H1 (cell line): ENCODE results near the gene NDUFA11. TPM values are rescaled to one million over a fixed set of nuclear protein-coding genes. Genes with fewer than 3 reads are reported as not detected.
"Not testable (repeated sequence)": the region's sequence is repeated elsewhere in the genome, so short reads cannot be mapped to it uniquely, and the experiment has no call there.

Experiments
- CTCF ChIA-PET: fragments of 300-600 bp; sonication (Branson Sonifier 250); formaldehyde crosslinking; loops from one replicate; lab custom pipeline; 2021; ENCODE audit not compliant: partially characterized antibody; lab: Charles Lee
- POLR2A ChIA-PET: fragments of 300-600 bp; sonication (Branson Sonifier 250); formaldehyde crosslinking; loops from one replicate; lab custom pipeline; 2021; ENCODE audit warnings: inconsistent platforms; ENCODE audit not compliant: partially characterized antibody; lab: Charles Lee
- DNase-seq, 2 experiments: peaks; one replicate each; pipeline versions ENCODE4 v3.0.0 to v3.0.0-alpha.2; 2010 to 2022; ENCODE audit warnings: low spot score in 2 of 2, low read depth in 1 of 2, mixed read lengths in 1 of 2
- FAIRE-seq: peaks from 2 replicates; lab custom pipeline; 2011; peaks lifted over from hg19 to GRCh38; lab: Jason Lieb, UNC
- H2AFZ ChIP-seq: 2 replicates; pipeline ENCODE4 v1.8.1; 2012; ENCODE audit warnings: low read length, inconsistent platforms
- H2AK5ac ChIP-seq: 2 replicates; pipeline ENCODE4 v1.6.1; 2013; ENCODE audit warnings: low read depth, low read length
- H2BK120ac ChIP-seq: replicated peaks from 2 replicates; pipeline ENCODE3; 2013; ENCODE audit warnings: low read depth, low read length, inconsistent platforms
- H2BK12ac ChIP-seq: 2 replicates; pipeline ENCODE4 v1.6.1; 2013; ENCODE audit warnings: low read depth, low read length
- H2BK15ac ChIP-seq: 2 replicates; pipeline ENCODE4 v1.6.1; 2013; ENCODE audit warnings: low read length
- H2BK20ac ChIP-seq: 2 replicates; pipeline ENCODE4 v1.6.1; 2013; ENCODE audit warnings: low read length
- H2BK5ac ChIP-seq: 2 replicates; pipeline ENCODE4 v1.6.1; 2013; ENCODE audit warnings: low read depth, low read length
- H3K14ac ChIP-seq: 2 replicates; pipeline ENCODE4 v1.6.1; 2013; ENCODE audit warnings: inconsistent platforms; ENCODE audit not compliant: insufficient read length
- H3K18ac ChIP-seq: 2 replicates; pipeline ENCODE4 v1.6.1; 2013; ENCODE audit warnings: low read length; ENCODE audit errors: extremely low read depth
- H3K23ac ChIP-seq: 2 replicates; pipeline ENCODE4 v1.6.1; 2013; ENCODE audit warnings: inconsistent platforms; ENCODE audit not compliant: insufficient read length
- H3K23me2 ChIP-seq: 2 replicates; pipeline ENCODE4 v1.6.1; 2013; ENCODE audit warnings: low read depth, low read length
- H3K27ac ChIP-seq: 2 replicates; pipeline ENCODE4 v1.6.1; 2011; ENCODE audit warnings: low read depth, low read length, inconsistent platforms
- H3K27me3 ChIP-seq, 4 experiments: replicated peaks in 1 of 4; 1 replicate in 1 of 4; 2 replicates in 3 of 4; pipeline versions ENCODE4 v1.6.1 to v1.8.1; 2011 to 2013; ENCODE audit warnings: low read length in 3 of 4, mild to moderate bottlenecking in 3 of 4, inconsistent platforms in 2 of 4, mixed read lengths in 2 of 4, moderate library complexity in 1 of 4; ENCODE audit not compliant: control insufficient read depth in 3 of 4, insufficient read depth in 3 of 4; ENCODE audit errors: extremely low read depth in 1 of 4
- H3K36me3 ChIP-seq, 4 experiments: 2 replicates each; pipeline versions ENCODE4 v1.6.1 to v1.8.1; 2011 to 2013; ENCODE audit warnings: mild to moderate bottlenecking in 4 of 4, low read length in 3 of 4, moderate library complexity in 2 of 4, control low read depth in 1 of 4, inconsistent platforms in 1 of 4; ENCODE audit not compliant: insufficient read depth in 4 of 4, control insufficient read depth in 2 of 4
- H3K4ac ChIP-seq: replicated peaks from 2 replicates; pipeline ENCODE3; 2013; ENCODE audit warnings: low read length, low read depth, mixed read lengths, inconsistent platforms; ENCODE audit not compliant: insufficient read length
- H3K4me1 ChIP-seq, 4 experiments: replicated peaks in 1 of 4; 1 replicate in 1 of 4; 2 replicates in 3 of 4; pipeline versions ENCODE4 v1.6.1 to v1.8.1; 2011 to 2013; ENCODE audit warnings: low read length in 3 of 4, inconsistent platforms in 2 of 4, mixed read lengths in 1 of 4; ENCODE audit not compliant: insufficient read depth in 4 of 4, control insufficient read depth in 3 of 4
- H3K4me2 ChIP-seq, 2 experiments: 2 replicates each; pipeline versions ENCODE4 v1.6.1 to v1.8.1; 2011 to 2013; ENCODE audit warnings: low read depth in 2 of 2, low read length in 2 of 2, control low read depth in 1 of 2, inconsistent platforms in 1 of 2, mild to moderate bottlenecking in 1 of 2; ENCODE audit not compliant: insufficient read depth in 1 of 2
- H3K4me3 ChIP-seq, 4 experiments: fragments of 200-600, 300-600 bp in 1 of 4; sonication (generic), shearing (Covaris generic), sonication (Bioruptor Twin) in 1 of 4; 2 replicates each; pipeline versions ENCODE4 v1.5.1 to v1.8.1; 2011 to 2016; ENCODE audit warnings: low read length in 4 of 4, low read depth in 3 of 4, control low read depth in 2 of 4, inconsistent platforms in 2 of 4, mild to moderate bottlenecking in 2 of 4, mixed read lengths in 1 of 4, moderate library complexity in 1 of 4; ENCODE audit not compliant: insufficient read depth in 2 of 4; ENCODE audit errors: extremely low read depth in 1 of 4
- H3K56ac ChIP-seq: replicated peaks from 2 replicates; pipeline ENCODE3; 2013; ENCODE audit warnings: low read depth, mild to moderate bottlenecking, mixed read lengths, low read length, inconsistent platforms; ENCODE audit not compliant: insufficient read length
- H3K79me1 ChIP-seq: 2 replicates; pipeline ENCODE4 v1.6.1; 2013; ENCODE audit warnings: low read depth, low read length, control low read depth
- H3K79me2 ChIP-seq, 2 experiments: 2 replicates each; pipeline versions ENCODE4 v1.6.1 to v1.8.1; 2012 to 2013; ENCODE audit warnings: low read length in 2 of 2, mild to moderate bottlenecking in 2 of 2, inconsistent platforms in 1 of 2; ENCODE audit not compliant: insufficient read depth in 2 of 2, control insufficient read depth in 1 of 2
- H3K9ac ChIP-seq, 4 experiments: replicated peaks in 1 of 4; 1 replicate in 1 of 4; 2 replicates in 3 of 4; pipeline versions ENCODE4 v1.6.1 to v1.8.1; 2011 to 2013; ENCODE audit warnings: low read depth in 3 of 4, low read length in 3 of 4, control low read depth in 2 of 4, mild to moderate bottlenecking in 2 of 4, moderate library complexity in 2 of 4, inconsistent platforms in 1 of 4; ENCODE audit errors: extremely low read depth in 1 of 4
- H3K9me3 ChIP-seq, 2 experiments: 2 replicates each; pipeline versions ENCODE4 v1.6.1 to v1.8.1; 2012 to 2013; ENCODE audit warnings: mild to moderate bottlenecking in 2 of 2, moderate library complexity in 2 of 2, control low read depth in 1 of 2, inconsistent platforms in 1 of 2, low read depth in 1 of 2, low read length in 1 of 2, mixed read lengths in 1 of 2; ENCODE audit not compliant: insufficient read depth in 2 of 2
- H4K20me1 ChIP-seq, 2 experiments: replicated peaks in 1 of 2; 2 replicates each; pipeline versions ENCODE3 to v1.8.1; 2011 to 2013; ENCODE audit warnings: inconsistent platforms in 2 of 2, low read length in 2 of 2, mild to moderate bottlenecking in 1 of 2; ENCODE audit not compliant: insufficient read depth in 2 of 2, control insufficient read depth in 1 of 2
- H4K5ac ChIP-seq: 2 replicates; pipeline ENCODE4 v1.6.1; 2013; ENCODE audit warnings: low read length, low read depth, mixed read lengths, inconsistent platforms; ENCODE audit not compliant: insufficient read length
- H4K8ac ChIP-seq: 2 replicates; pipeline ENCODE4 v1.8.0; 2013; ENCODE audit warnings: mild to moderate bottlenecking, moderate library complexity, low read length, inconsistent platforms; ENCODE audit not compliant: insufficient read depth; ENCODE audit errors: extremely low read depth
- H4K91ac ChIP-seq: replicated peaks from 2 replicates; pipeline ENCODE3; 2013; ENCODE audit warnings: low read length, mixed read lengths, inconsistent platforms; ENCODE audit not compliant: insufficient read length
- WGBS, 2 experiments: shearing (Covaris generic) in 1 of 2; methylation state at CpG; one replicate each; pipeline versions ENCODE4 v1.1.6 to v1.1.7; 2013 to 2015; ENCODE audit warnings: low lambda C conversion rate in 2 of 2, mixed read lengths in 2 of 2, inconsistent platforms in 1 of 2, low coverage in 1 of 2, missing lambda C conversion rate in 1 of 2; ENCODE audit not compliant: insufficient replicate concordance in 2 of 2, insufficient coverage in 1 of 2, insufficient read length in 1 of 2; ENCODE audit errors: extremely low coverage in 1 of 2, missing lambda C conversion rate in 1 of 2; 5-methylcytosine and 5-hydroxymethylcytosine counted together
- polyA plus RNA-seq, 7 experiments: library from polyadenylated mRNA; depleted of rRNA in 3 of 7; stranded (reverse) in 5 of 7; unstranded in 2 of 7; fragments of >200 nt in 5 of 7; fragments of 200-250 nt in 2 of 7; gene quantifications; 1 replicate in 5 of 7; 2 replicates in 1 of 7; 4 replicates in 1 of 7; pipeline versions ENCODE4 v1.2.1 to v1.2.3, GENCODE V29; 2011 to 2013; ENCODE audit warnings: missing spikeins in 2 of 7, mixed read lengths in 2 of 7
- total RNA-seq: library from RNA; stranded (reverse); fragmentation: NEBNext Ultra II Directional; extraction: Animal tissue kit (Norgen Biotek cat#: 25700); gene quantifications from 2 replicates; pipeline ENCODE4 v1.2.1, GENCODE V29; 2021

NDUFA11 gene
- total and polyA plus RNA-seq, 2 of the 8 experiments (the other 6 are each of a cell fraction or from before 2014, with no cell fraction given): 205 to 1,037 TPM

GRCh38 chr19:5884065-5884811 lies 19.4 kb downstream of the NDUFA11 start:
- not testable (repeated sequence) for H3K23me2 ChIP-seq, H3K36me3 ChIP-seq, H3K18ac ChIP-seq, H2BK20ac ChIP-seq, H2BK12ac ChIP-seq, H3K4me3 ChIP-seq, H3K9me3 ChIP-seq, H3K9ac ChIP-seq, H2BK120ac ChIP-seq, H3K56ac ChIP-seq, H3K27me3 ChIP-seq, H4K20me1 ChIP-seq, H4K91ac ChIP-seq, H3K4ac ChIP-seq, FAIRE-seq, H4K8ac ChIP-seq, H3K4me2 ChIP-seq, H3K23ac ChIP-seq, H4K5ac ChIP-seq, DNase-seq, H2AK5ac ChIP-seq, H2BK15ac ChIP-seq, H2BK5ac ChIP-seq, H2AFZ ChIP-seq, H3K79me1 ChIP-seq, H3K14ac ChIP-seq, H3K27ac ChIP-seq, H3K79me2 ChIP-seq
- CTCF ChIA-PET: interaction anchor here (0.6 to 1.4 kb wide), 5 partner anchors 13 to 101 kb away, joined by 3 to 7 read pairs (median 5); no protein-coding TSS in a partner anchor
- peaks cover 0 to 17% (median 6%) of the 10 kb centered on the region in 4 experiments; a peak in 6 of 7 replicates for H3K4me1 ChIP-seq
- WGBS, 2 experiments: 81% methylated on average over 11 of the region's 11 CpGs; no CpG with 5 or more reads in 1 of the 2 experiments
- POLR2A ChIA-PET: interaction anchor here (1.0 to 3.1 kb wide), 3 partner anchors 8 to 56 kb away, joined by 3 to 13 read pairs (median 6); partner anchors contain the start of genes NDUFA11 and VMAC
